ENCODE measurements around the gene PTPN3.
"Not testable (repeated sequence)": the region's sequence is repeated elsewhere in the genome, so short reads cannot be mapped to it uniquely, and the experiment has no call there.

DNA sequence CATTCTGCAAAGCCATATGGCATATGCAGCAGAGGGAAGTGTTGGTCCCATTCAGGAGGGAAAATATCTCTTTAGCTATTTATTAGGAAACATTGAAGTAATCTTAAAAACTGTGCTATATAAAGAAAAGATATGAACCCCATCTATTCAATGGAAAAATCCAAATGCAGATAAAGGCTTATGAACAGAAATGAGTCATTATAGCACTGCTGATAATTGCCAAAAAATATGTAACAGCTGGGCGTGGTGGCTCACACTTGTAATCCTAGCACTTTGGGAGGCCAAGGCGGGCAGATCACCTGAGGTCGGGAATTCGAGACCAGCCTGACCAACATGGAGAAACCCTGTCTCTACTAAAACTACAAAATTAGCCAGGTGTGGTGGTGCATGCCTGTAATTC, 11.9 kb upstream of the PTPN3 start:
- TF ChIP-seq, protein P1, sequence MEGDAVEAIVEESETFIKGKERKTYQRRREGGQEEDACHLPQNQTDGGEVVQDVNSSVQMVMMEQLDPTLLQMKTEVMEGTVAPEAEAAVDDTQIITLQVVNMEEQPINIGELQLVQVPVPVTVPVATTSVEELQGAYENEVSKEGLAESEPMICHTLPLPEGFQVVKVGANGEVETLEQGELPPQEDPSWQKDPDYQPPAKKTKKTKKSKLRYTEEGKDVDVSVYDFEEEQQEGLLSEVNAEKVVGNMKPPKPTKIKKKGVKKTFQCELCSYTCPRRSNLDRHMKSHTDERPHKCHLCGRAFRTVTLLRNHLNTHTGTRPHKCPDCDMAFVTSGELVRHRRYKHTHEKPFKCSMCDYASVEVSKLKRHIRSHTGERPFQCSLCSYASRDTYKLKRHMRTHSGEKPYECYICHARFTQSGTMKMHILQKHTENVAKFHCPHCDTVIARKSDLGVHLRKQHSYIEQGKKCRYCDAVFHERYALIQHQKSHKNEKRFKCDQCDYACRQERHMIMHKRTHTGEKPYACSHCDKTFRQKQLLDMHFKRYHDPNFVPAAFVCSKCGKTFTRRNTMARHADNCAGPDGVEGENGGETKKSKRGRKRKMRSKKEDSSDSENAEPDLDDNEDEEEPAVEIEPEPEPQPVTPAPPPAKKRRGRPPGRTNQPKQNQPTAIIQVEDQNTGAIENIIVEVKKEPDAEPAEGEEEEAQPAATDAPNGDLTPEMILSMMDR (IDR thresholded peaks at IDR 0.05): not testable (repeated sequence)
- not testable (repeated sequence) for TF ChIP-seq EZH2 (IDR thresholded peaks at IDR 0.05; ENCODE audit: borderline replicate concordance, insufficient read depth, low read depth, low read length, poor library complexity, severe bottlenecking)

All from B cell (primary cell).